Stimulated activated CD4-positive, alpha-beta T cell treated with anti-CD3 and anti-CD28 coated beads, Interleukin-12 subunit alpha, Interleukin-12 subunit beta, amount 100 ng/mL, for 24 hours (primary cell): Measurements from ENCODE around the gene OR3A3.

Experiments used
- DNase-seq, 2 experiments: peaks; one replicate each; pipeline ENCODE4 v3.0.0-alpha.2; 2020; ENCODE audit warnings: low read depth in 2 of 2

The OR3A3 gene

GRCh38 chr17:3472137-3472536, 61.0 kb downstream of the OR3A3 start:
- DNase-seq = no peak
